Medulla oblongata (tissue), 1 donor: ENCODE results near the gene AXIN2.
"Not testable (repeated sequence)": the region's sequence is repeated elsewhere in the genome, so short reads cannot be mapped to it uniquely, and the experiment has no call there.

Experiments used
- DNase-seq: peaks from one replicate; pipeline ENCODE4 v3.0.0-alpha.2; 2015; ENCODE audit errors: extremely low spot score

Gene AXIN2

DNA sequence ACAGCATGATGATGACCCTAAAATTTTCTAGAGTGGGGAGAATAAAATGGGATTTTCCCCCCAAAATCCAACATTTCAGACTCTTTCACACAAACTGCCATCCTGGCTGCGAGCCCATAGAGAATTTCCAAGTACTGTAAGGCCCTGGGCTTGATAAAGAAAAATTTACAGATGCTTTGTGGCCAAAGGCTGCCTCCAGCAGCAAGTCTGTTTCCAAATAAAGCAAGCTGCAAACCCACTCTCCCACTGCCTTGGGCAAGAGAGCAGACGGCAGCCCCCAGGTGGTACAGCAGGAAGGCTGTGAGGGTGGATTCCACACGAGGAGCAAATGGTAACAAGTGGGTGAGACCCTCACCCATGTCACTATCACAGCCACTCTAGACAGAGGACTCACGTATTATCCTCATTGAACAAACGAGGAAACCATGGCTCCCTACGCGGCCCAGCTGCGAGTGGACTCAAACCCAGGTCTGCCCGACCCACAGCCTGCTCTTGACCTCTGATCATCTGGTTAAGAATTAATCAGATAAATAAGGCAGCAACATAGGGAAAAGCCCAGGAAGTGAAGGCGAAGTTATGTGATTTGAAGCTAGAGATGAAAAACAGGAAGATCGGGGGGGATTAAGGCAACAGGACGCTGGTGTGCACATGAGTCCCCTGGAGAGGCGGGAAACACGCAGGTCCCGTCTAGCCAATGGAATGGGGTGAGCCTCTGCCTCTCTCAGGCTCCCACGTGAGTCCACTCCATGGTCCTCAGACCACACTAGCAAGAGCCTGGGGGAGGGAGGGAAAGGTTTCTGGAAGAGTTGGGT, 37.4 kb downstream of the AXIN2 start:
- DNase-seq, result no peak

DNA sequence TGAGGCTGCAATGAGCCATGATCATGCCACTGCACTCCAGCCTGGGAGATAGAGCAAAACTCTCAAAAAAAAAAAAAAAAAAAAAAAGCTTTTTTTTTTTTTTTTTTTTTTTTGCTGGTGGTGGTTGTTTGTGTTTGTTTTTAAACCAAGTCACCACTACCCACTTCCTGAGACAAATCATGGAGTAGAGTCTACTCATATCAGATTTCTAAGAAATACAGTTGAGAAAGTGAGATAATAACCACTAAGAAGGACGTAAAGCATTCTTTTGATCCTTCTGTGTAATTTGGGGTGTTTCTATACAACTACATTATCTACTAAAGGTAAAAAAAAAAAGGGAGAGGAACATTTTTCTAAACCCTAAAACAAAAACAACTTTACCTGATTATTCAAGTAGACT, 38.0 kb downstream of the AXIN2 start:
- DNase-seq, result no peak

DNA sequence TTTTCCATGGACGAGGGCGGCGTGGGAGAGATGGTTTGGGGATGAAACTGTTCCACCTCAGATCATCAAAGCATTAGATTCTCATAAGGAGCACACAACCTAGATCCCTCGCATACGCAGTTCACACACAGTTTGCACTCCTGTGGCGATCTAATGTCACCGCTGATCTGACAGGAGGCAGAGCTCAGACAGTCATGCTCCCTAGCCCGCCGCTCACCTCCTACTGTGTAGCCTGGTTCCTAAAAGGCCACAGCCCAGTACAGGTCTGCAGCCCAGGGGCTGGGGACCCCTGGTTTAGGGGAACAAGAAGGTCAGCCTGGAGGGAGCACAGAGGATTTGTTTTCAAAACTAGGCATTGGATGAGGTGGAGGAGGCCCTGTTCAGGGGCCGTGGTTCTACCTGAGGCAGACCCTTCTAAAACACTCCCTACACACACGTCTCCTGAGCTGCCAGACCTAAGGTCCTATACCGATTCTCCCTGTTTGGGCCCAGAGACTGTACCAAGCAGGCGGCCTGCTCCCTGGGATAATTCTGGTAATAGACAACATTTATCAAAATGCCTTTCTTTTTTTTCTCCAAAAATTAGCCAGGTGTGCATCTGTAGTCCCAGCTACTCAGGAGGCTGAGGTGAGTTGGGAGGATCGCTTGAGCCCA, 38.6 kb downstream of the AXIN2 start:
- DNase-seq, result no peak

DNA sequence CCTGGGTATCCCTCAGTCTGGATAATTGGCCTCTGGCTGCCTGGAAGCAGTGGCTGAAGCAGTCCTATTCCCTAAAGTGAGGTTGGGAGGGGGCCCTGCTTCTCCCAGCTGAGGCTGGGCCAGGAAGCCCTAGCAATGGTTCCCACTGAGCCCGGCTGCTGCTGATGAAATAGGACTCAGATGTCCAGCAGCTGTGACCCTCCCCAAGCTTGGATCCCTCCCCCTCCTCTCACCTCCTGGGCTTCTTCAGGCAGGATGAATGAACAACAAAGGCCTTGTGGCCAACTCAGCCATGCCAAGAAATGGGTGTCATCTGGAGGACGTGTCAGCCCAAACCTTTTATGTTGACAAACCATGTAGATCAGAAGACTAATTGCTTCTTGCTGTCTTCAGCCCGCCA, 42.0 kb downstream of the AXIN2 start:
- no peak for DNase-seq

DNA sequence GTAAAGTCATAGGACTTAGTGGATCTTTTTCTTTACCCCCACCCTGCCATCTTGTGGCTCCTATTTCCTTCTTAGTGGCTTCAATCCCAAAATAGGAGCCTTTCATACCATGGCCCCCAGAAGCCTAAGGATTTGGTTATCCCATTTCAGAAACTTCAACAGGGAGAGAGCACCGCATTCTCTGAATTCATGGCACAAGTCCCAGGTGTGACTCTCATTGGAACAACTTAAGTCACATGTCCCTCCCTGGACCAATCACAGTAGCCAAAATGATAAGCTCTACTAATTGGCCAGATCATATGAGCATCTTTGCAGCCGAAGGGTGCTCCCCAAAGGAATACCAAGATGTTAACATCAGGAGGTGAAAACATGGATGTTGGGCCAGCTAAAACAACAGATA, 43.2 kb downstream of the AXIN2 start:
- DNase-seq, result no peak

DNA sequence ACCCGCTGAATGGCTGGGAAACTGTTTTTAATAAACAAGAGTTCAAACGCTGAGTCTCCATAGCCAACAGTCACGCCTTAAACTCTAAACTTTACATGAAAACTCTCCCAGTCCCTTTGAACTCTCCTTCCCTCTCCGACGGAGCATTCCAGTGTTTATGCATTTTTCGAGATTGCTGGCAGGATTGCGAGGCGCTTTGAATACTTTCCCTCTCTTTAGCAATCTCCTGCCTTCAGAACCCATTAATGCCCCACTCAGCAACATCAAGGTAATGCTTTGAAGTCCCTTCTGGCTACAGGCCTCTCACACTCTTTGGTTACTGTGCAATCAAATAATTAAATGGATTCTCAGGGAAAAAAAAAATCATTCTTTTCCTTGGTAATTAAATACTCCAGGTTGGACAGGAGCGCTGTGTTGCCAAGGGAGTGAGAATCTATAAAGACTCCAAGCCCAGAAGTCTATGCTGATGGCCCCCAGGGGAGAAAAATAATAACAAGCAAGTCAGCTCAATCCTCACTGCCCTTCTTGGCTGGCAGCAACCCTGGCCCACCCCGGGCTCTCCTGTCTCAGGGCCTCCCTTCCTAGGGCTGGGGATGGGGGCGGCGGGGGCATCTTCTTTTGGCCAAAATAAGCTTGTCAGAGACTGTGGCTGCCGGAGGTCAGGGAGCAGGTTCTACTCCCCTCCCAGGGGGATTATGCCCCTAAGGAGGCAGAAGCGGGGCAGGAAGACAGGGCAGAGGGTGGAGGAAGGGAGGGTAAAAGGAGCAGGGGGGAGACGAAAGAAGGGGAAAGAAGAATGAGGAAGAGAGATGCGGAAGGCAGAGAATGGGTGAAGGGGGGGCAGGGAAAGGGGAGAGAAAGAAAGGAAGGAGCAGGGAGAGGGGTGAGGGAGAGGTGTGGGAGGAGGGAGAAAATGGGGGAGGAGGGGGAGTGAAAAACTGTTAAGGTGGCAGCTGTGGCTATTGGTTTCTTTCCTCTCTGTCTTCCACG, 45.2 kb downstream of the AXIN2 start:
- DNase-seq, result no peak

DNA sequence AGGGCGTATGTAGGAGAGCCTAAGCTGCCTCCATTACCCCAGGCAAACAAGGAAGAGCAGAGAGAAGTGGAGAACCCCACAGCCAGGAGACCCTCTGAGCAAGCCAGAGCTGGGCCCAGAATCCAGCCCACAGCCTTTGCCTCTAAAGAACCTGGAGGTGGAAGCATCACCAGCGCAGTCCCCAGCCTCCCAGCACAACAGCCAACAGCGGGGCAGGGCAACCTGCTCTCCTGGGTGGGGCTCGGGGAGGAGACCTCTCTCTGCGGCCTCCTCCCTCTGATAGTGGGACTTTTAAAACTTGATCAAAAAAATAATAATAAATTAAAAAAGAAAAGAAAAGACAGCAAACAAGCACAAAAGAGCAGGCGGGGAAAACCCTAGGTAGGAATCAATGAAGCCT, 45.9 kb downstream of the AXIN2 start:
- DNase-seq, result no peak

DNA sequence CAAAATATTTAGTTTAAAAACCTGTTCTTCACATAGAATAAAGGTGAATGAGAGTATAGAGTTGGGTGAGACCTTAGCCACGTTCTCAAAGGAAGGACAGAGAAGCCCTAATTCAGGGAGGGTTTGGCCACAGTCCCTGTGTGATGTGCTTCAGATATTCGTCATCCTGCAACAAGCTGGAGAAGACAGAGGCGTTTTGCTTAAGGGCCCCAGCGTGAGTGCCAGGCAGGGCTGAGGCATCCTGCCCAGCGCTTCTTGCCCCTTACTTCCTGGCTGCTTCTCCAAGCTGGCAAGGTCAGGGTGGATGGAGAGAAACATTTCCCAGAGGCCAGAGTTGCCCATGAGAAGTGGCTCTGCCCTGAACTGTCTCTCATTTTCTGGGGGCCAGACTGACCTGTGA, 46.9 kb downstream of the AXIN2 start:
- peak; percentile 61 for DNase-seq

DNA sequence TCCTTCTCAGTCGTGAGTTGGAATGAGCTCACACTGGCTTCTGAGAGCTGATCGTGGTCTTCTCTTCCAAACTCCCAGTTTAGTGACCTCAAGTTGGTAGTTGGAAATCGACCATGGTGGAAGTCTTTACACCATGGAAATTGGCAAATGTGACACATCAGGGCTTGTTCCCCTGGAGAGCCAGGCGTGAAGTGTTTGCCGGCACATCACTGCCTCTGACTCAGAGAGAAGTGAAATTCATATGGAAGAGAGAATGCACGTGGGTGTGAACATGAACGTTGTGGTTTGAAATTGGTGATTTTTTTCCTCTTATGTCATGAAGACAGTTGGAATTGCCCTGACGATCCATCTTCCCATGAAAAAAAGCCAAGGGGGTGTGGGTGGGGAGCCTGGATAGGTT, 47.4 kb downstream of the AXIN2 start:
- DNase-seq, result no peak

DNA sequence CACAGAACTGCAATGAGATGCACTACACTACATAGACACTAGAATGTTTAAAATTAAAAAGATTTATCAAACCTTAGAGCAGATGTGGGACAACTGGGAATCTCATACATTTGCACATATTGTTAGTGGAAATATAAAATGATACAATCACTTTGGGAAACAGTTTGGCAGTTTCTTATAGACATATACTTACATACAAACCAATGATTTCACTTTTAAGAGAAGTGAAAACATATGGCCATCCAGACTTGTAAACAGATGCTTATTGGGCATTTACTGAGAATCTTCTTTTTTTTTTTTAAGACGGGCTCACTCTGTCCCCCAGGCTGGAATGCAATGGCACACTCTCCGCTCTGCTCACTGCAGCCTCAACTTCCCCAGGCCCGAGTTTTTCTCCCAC, 50.1 kb downstream of the AXIN2 start:
- no peak for DNase-seq

DNA sequence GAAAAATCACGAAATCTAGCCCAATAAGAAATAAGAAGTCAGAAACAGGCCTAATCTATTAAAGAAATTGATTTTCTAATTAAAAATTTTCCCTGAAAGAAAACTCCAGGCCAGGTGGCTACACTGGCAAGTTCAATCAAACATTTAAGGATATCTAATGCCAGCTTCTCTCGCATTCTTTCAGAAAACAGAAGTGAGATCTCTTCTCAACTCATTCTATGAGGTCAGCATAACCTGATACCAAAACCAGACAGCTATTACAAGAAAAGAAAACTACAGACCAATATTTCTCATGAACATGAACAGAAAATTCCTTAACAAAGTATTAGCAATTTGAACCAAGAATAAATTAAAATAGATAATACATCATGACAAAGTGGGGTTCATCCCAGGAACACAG, 52.4 kb downstream of the AXIN2 start:
- DNase-seq, result no peak

DNA sequence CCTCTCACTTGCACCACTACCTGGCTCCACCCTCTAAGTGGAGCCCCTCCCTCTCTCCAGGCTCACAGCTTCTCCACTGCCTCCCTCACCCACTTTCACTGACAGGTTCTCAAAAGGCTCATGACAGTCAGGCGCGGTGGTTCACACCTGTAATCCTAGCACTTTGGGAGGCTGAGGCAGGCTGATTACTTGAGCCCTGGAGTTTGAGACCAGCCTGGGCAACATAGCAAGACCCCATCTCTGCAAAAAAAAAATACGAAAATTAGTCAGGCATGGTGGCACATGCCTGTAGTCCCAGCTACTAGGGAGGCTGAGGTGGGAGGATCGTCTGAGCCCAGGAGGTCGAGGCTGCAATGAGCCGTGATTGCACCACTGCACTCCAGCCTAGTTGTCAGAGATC, 56.8 kb downstream of the AXIN2 start:
- DNase-seq, result not testable (repeated sequence)

DNA sequence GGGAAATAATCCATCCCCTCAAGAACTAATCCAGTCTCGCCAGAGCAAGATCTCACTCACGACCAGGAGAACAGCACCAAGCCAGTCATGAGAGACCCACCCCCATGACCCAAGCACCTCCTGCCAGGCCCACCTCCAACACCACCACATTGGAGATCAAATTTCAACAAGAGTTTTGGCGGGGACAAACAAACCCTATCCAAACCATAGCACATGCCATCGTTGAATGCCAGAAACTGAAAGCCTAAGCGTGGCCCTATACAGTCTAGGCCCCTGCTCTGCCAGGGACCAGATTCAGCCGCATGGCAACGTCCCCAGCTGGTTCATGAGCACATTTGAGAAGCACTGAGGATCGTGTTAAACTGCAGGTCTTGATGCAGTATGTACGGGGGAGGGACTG, 57.3 kb downstream of the AXIN2 start:
- DNase-seq, result no peak

DNA sequence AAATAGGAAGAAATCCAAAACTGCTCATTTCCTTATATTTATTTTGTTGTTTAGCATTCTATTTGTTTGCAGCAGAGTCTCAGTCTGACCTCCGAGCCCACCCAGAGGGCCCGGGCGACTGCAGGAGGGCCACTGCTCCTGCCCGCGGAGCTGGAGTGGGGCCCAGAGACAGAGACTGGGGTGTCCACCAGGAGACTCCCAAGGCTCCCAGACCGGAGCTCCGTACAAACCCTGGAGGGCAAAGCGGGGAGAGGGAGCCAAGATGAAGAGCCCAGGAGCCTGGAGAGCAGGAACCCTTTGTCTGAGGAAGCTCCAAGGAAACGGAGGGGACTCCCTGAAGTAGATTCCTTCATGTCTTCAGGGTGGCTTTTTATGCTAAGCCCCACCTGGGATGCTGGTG, 57.9 kb downstream of the AXIN2 start:
- no peak for DNase-seq

DNA sequence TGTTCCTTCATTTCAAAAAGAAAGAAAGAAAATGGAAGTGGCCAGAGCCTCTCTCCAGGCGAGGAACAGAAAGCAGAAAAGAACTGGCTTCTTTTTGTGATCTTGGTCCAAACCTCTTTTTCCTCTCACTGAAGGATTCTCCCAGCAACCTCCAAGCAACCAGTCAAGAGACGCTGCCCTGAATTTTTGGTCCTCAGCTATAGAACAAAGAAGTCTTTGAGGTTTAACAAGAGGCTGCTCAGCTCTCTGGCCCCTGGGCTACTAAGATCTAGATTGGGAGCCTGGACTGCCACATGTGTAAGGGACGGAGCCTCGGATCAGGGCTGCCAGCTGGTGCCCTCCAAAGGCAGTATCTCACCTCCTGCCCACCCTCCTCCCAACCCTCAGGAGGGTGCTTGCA, 62.6 kb downstream of the AXIN2 start:
- peak; percentile 82 for DNase-seq

DNA sequence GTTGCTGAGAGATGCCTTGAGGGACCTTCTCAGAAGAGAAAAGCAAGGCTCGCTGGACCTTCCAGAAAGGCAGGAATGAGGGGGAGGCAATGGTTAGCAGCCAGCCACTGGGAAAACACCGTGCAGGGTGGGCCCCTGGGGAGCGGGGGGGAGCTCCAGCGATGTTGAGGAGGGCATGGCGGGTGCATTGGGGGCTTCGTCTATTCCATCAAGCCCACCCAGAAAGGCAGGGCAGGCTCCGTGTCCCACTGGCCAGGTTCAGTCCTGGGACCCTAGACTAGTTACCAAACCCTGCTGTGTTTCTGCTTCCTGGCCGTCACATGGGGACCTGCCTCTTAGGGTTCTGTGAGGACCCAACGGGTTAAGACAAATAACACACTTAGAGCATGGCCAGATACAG, 64.6 kb downstream of the AXIN2 start:
- no peak for DNase-seq

DNA sequence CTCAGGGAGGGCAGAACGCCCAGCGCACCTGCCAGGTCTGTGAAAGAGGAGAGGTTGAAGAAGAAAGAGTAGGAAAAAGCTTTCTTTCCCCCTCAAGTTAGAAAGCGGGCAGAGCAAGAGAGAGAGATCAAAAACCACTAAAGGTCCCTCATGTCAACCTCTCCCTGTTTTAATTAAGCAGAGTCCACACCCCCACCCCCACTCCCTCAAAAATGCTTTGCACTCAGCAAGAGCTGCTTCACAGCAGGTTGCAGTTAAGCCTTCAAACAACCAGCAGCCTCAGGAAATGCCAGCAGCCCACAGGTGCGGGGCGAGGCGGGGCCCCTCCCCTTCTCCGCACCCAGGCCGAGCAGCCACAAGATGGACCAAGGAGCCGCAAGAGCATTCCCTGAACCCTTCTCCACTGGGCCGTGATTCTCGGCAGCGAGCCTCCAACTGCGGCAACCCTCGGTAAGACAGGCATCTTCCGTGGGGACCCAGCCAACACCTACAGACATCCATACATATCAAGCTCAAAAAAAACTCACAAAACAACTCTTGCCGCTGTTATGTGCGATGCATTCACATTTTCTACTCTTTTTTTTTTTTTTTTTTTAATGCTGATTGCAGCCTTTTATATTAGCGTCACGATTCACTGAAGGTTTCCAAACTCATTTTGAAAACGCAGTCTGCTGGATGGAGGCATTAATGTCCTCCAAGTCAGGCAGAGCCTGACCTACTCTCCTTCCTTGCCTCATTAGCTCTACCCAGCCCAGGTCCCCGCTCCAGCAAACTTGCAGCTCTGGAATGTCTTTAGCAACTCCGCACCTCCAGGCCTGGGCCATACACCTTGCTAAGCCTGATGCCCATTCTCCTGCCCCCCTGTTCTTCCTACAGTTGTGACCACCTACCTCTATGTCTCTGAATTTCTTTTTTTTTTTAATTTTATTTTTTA, 66.1 kb downstream of the AXIN2 start:
- no peak for DNase-seq

DNA sequence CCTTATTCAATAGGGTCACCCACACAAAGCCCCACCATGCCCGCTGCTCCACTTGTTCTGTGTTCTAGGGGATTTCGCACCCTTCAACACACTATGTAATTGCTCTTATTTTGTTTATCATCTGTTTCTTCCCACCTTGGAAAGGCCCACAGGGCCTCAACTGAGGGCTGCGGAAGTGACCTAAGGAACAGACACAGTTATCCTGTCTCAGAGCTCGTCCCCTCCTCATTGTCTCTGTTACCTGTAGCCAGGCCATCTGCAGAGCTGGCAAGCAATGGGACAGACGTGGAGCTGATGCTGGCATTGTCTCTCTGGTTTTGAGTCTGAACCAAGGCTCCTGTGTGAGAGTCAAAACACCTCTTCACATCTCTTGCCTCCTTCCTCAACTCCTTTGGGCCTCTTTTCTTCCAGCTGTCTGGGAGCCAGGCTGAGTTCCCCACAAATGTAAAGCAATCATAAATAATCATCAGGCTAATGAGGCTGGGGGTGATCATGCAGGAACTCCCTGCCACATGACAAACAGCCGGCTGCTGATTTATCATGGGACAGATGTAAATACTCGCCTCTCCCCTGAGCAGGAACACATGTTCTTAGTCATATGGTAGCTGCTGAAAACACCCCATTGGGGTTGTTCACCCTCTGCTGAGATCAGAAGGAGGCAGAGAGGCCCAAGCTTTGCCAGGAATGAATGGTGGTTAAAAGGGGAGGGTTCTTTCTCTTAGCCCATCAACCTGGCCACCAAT, 71.9 kb downstream of the AXIN2 start:
- DNase-seq, result no peak

DNA sequence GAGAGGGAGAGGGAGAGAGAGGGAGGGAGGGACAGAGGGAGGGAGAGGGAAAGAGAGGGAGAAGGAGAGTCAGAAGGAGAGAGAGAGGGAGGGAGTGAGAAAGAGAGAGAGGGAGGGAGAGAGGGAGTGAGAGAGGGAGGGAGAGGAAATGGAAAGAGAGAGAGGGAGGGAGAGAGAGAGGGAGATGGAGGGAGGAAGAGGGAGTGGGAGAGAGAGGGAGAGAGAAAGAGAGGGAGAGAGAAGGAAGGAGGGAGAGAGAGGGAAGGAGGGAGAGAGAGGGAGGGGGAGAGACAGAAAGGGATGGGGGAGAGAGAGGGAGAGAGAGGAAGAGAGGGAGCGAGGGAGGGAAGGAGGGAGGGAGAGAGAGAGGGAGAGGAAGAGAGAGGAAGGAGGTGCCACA, 72.8 kb downstream of the AXIN2 start:
- no peak for DNase-seq

DNA sequence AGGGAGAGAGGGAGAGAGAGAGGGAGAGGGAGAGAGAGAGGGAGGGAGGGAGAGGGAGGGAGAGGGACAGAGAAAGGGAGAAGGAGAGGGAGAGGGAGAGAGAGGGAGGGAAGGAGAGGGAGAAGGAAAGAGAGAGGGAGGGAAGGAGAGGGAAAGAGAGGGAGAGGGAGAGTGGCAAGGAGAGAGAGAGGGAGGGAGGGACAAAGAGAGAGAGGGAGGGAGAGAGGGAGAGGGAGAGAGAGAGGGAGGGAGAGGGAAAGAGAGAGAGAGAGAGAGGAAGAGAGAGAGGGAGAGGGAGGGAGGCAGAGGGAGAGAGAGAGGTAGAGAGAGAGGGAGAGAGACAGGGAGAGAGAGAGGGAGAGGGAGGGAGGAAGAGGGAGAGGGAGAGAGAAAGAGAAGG, 73.5 kb downstream of the AXIN2 start:
- DNase-seq, result no peak

DNA sequence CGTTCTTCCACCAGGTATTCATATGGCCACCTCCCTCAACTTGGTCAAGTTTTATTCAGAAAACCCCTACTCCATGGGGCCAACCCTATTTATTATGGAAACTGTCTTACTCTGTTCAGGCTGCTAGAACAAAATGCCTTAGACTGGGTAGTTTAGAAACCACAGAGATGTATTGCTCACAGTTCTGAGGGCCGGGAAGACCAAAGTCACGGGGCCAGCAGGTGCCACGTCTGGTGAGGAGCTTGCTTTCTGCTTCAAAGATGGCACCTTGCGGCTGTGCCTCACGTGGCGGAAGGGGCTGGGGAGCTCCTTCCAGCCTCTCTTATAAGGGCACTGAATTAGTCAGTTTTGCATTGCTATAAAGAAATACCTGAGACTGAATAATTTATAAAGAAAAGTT, 74.3 kb downstream of the AXIN2 start:
- DNase-seq, result no peak
